GM21360 (cell line): Measurements from ENCODE around the gene LTA.

ENCODE experiments used
- ATAC-seq: cut with Tn5 transposase; IDR thresholded peaks from one replicate; pipeline ENCODE4 v1.9.1; 2021; ENCODE audit warnings: mild to moderate bottlenecking, moderate library complexity; ENCODE audit not compliant: unreplicated experiment

Gene LTA

DNA sequence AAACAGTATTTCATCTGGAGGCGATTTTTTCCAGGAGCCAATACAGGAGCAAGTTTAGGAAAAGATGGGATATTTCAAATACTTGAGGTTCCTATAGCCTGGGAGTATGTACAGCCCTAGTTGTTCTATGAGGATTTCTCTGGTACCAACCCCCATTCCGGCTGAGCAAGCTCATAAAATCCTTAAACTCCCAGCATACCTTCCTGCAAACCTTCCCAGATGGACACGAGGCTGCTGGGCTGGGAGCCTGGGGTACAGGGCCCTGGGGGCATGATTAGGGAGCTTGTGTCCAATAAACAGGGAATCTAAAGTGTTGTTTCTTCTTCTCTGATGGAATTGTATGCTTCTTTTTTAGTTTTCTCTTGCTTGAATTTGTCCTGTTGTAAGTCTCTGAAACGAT, 49.9 kb downstream of the LTA start:
- no peak for ATAC-seq

- ATAC-seq = no peak
Measured at GRCh38 chr6:31622684-31623091, 50.6 kb downstream of the LTA start.
